Calu3 (cell line): ENCODE data around the gene HSF2. TPM values are rescaled to one million over a fixed set of nuclear protein-coding genes. Genes with fewer than 3 reads are reported as not detected.

Experiments
- BruUV-seq: library from RNA; stranded (reverse); fragments of 400-500 nt; replicated peaks from 2 replicates; lab custom pipeline; 2021; lab: Mats Ljungman, UMichigan
- CTCF ChIA-PET: fragments of 300-600 bp; sonication (Branson Sonifier 250); formaldehyde crosslinking; loops from one replicate; lab custom pipeline; 2022; ENCODE audit warnings: antibody characterized with exemption; lab: Charles Lee
- DNase-seq: peaks from one replicate; pipeline ENCODE4 v3.0.0; 2022
- H3K27ac Mint-ChIP-seq: one replicate; pipeline ENCODE4 v1.8.0; 2022; ENCODE audit warnings: mixed read lengths; ENCODE audit not compliant: unreplicated experiment
- H3K27me3 Mint-ChIP-seq: one replicate; pipeline ENCODE4 v1.8.0; 2022; ENCODE audit warnings: mixed read lengths; ENCODE audit not compliant: unreplicated experiment
- H3K36me3 Mint-ChIP-seq: one replicate; pipeline ENCODE4 v1.8.0; 2022; ENCODE audit warnings: mild to moderate bottlenecking, moderate library complexity, mixed read lengths; ENCODE audit not compliant: insufficient read depth, unreplicated experiment
- H3K4me1 Mint-ChIP-seq: one replicate; pipeline ENCODE4 v1.8.0; 2022; ENCODE audit warnings: mild to moderate bottlenecking, low read depth, mixed read lengths; ENCODE audit not compliant: unreplicated experiment
- H3K4me3 Mint-ChIP-seq: one replicate; pipeline ENCODE4 v1.8.0; 2022; ENCODE audit warnings: mild to moderate bottlenecking, low read depth, moderate library complexity, mixed read lengths; ENCODE audit not compliant: unreplicated experiment
- H3K9me3 Mint-ChIP-seq: one replicate; pipeline ENCODE4 v1.8.0; 2022; ENCODE audit warnings: low read depth, mixed read lengths; ENCODE audit not compliant: unreplicated experiment
- intact Hi-C: fragments of 100-400 bp; cut with micrococcal nuclease; formaldehyde crosslinking; loops from one replicate; pipeline ENCODE4 v1.10.0; 2022; ENCODE audit not compliant: unreplicated experiment
- total RNA-seq: library from RNA; stranded (reverse); gene quantifications from 2 replicates; pipeline ENCODE4 v1.2.3, GENCODE V29; 2022
- TF ChIP-seq, protein P1 (sequence below): fragments of 200-600 bp; IDR thresholded peaks from one replicate; pipeline ENCODE4 v1.8.0; 2022; ENCODE audit warnings: antibody characterized with exemption; ENCODE audit not compliant: unreplicated experiment

HSF2 gene
- total RNA-seq, 1 experiment from 2014 or later = 10.6 TPM

GRCh38 chr6:122400121-122400450 is 634 bp downstream of the HSF2 start:
- no peaks in the 10 kb centered on the region for H3K27me3 Mint-ChIP-seq
- no TSS peak for BruUV-seq
- H3K4me3 Mint-ChIP-seq = peak overlapping the region; percentile 96
- no peak for DNase-seq
- H3K27ac Mint-ChIP-seq = peak overlapping the region; percentile 93
- TF ChIP-seq, protein P1, sequence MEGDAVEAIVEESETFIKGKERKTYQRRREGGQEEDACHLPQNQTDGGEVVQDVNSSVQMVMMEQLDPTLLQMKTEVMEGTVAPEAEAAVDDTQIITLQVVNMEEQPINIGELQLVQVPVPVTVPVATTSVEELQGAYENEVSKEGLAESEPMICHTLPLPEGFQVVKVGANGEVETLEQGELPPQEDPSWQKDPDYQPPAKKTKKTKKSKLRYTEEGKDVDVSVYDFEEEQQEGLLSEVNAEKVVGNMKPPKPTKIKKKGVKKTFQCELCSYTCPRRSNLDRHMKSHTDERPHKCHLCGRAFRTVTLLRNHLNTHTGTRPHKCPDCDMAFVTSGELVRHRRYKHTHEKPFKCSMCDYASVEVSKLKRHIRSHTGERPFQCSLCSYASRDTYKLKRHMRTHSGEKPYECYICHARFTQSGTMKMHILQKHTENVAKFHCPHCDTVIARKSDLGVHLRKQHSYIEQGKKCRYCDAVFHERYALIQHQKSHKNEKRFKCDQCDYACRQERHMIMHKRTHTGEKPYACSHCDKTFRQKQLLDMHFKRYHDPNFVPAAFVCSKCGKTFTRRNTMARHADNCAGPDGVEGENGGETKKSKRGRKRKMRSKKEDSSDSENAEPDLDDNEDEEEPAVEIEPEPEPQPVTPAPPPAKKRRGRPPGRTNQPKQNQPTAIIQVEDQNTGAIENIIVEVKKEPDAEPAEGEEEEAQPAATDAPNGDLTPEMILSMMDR = no peak
- no peaks in the 10 kb centered on the region for H3K9me3 Mint-ChIP-seq
- peaks cover 30% of the 10 kb centered on the region for H3K4me1 Mint-ChIP-seq
- H3K36me3 Mint-ChIP-seq = peaks cover 13% of the 10 kb centered on the region
- intact Hi-C loops = no loop called here
- CTCF ChIA-PET = interaction anchor here (0.8 to 1.5 kb wide), 2 partner anchors 59 to 127 kb away, joined by 4 to 5 read pairs; no protein-coding TSS in a partner anchor

DNA sequence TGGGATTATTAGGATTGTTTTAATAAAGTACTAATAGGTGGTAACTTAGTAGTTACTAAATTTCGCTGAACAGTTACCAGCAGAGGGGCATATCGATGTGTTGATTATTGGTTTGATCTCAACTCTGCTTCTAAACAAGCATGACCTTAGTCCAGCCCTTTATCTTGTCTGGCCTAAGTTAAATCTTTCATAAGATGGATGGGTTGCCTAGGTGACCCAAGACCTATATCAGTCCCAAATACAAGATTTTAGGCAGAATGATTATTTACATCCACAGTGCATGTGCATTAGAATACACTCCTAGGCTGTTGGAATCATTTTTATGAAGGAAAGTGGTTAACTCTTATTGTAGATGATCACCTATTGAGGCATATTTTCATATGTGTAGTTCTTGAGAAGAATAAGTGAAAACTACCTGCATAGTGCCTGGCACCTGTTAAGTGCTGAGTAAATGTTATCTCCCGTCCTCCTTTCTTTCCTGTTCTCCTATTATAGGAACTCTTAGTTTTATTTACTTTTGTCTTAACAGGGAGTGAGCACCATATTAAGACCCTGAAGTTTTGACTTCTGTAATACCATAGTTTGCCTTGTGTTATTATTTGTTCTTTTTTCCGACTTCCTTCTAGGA is 1.1 kb downstream of the HSF2 start:
- peaks cover 13% of the 10 kb centered on the region for H3K36me3 Mint-ChIP-seq
- H3K4me3 Mint-ChIP-seq = peak overlapping the region; percentile 96
- DNase-seq = no peak
- H3K27ac Mint-ChIP-seq = peak overlapping the region; percentile 93
- intact Hi-C loops = no loop called here
- peaks cover 30% of the 10 kb centered on the region for H3K4me1 Mint-ChIP-seq
- H3K27me3 Mint-ChIP-seq = no peaks in the 10 kb centered on the region
- TF ChIP-seq, protein P1 = no peak
- no peaks in the 10 kb centered on the region for H3K9me3 Mint-ChIP-seq
- CTCF ChIA-PET = no interaction called here
- TSS peak; percentile 39 for BruUV-seq

- Mint-ChIP-seq H3K4me1 (peaks cover 35% of the 10 kb centered on the region), H3K27ac (peak overlapping the region; percentile 22), H3K36me3 (peaks cover 13% of the 10 kb centered on the region), H3K9me3 (peaks cover 2% of the 10 kb centered on the region), H3K27me3 (no peaks in the 10 kb centered on the region), H3K4me3 (peak overlapping the region; percentile 96)
- BruUV-seq = no TSS peak
- CTCF ChIA-PET = no interaction called here
- no peak for DNase-seq
- TF ChIP-seq, protein P1 = no peak
- intact Hi-C loops = no loop called here
Observed at GRCh38 chr6:122401104-122401503, 1.7 kb downstream of the HSF2 start.

- Mint-ChIP-seq H3K4me3 (no peak overlapping the region), H3K4me1 (peaks cover 55% of the 10 kb centered on the region), H3K27me3 (no peaks in the 10 kb centered on the region), H3K36me3 (peaks cover 9% of the 10 kb centered on the region), H3K27ac (no peak overlapping the region), H3K9me3 (peaks cover 3% of the 10 kb centered on the region)
- no TSS peak for BruUV-seq
- no peak for DNase-seq
- TF ChIP-seq, protein P1 = no peak
- CTCF ChIA-PET = interaction anchor here (0.6 kb wide), 1 partner anchor 1060 kb away, joined by 3 read pairs; no protein-coding TSS in a partner anchor
- intact Hi-C loops = no loop called here
Observed at GRCh38 chr6:122404444-122404843, 5.0 kb downstream of the HSF2 start.
